Spleen (tissue), 7 donors: Measurements from ENCODE around the gene KIF3B.

ENCODE experiments used
- CTCF ChIP-seq, 11 experiments: fragments of 200-600 bp in 7 of 11; fragments of 450-650 bp in 4 of 11; sonication (generic) in 4 of 11; IDR thresholded peaks in 8 of 11; conservative IDR thresholded peaks in 3 of 11; 1 replicate in 7 of 11; 2 replicates in 4 of 11; pipeline versions ENCODE4 v1.4.0 to v1.8.0; 2016 to 2021; ENCODE audit warnings: antibody characterized with exemption in 11 of 11, inconsistent platforms in 4 of 11, mild to moderate bottlenecking in 1 of 11
- POLR2AphosphoS5 ChIP-seq, 3 donors: sonication (generic); formaldehyde crosslinking; IDR thresholded peaks; one replicate each; pipeline ENCODE4 v1.5.1; 2017; ENCODE audit warnings: antibody characterized with exemption in 3 of 3
- donor health status: DM: no; HTN: no; CAD: no; lungs with moderate emphysema.
- donor health status: DM: no; HTN: no; CAD: no.
- donor health status: DM: no; HTN: no; CAD: no.

- TF ChIP-seq CTCF (IDR thresholded peaks at IDR 0.05 in 8 of 11, conservative IDR thresholded peaks at IDR 0.05 in 3 of 11) (no peak), POLR2AphosphoS5 (IDR thresholded peaks at IDR 0.05) (no peak)
These were observed 42.9 kb downstream of the KIF3B start for GRCh38 chr20:32320305-32320704.
